ENCODE data around the gene HTATIP2.
"Not testable (repeated sequence)": the region's sequence is repeated elsewhere in the genome, so short reads cannot be mapped to it uniquely, and the experiment has no call there.

HTATIP2 gene

DNA sequence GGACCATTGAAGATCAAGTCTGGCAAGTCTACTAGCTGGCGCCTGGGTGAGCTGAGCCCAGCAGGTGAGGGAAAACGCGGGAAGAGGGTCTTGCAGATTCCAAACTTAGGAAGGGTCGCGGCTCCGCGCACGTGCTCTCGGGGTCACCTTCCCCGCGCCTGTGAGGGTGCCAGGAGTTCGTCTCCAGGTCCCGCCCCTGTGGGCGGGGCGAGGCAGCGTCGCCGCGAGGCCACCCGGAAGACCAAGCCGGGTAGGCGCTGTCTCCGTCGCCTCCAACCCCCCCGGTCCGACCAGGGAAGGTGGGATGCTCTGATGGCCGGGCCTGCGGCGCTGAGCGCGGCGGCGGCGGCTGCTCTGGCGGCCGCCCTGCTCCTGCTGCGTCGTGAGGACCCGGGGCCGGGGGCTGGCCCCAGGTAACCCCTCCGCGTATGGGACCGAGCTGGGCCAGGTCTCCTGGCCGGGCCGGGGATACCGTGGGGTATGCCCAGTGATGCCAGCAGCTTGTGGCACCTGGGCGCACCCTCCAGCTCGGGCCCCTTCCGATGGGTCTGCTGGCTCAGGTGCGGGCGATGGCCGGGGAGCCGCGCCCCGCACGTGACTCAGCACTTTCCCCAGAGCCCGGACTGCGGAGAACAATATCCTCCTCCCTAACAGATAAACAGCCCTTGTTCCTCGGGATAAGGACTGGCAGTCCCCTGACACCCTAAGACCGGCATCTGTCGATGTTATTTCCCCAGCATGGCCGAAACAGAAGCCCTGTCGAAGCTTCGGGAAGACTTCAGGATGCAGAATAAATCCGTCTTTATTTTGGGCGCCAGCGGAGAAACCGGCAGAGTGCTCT, at the start of gene HTATIP2:
TSS of gene HTATIP2 (plus strand) at position 215 of the 841 bp plus-strand sequence. CDS start at position 739, 524 bp downstream.
- peak; percentile 44 for DNase-seq

GRCh38 chr11:20315800-20316199, 47.7 kb upstream of the HTATIP2 start:
- DNase-seq = no peak

GRCh38 chr11:20321177-20321576, 42.3 kb upstream of the HTATIP2 start:
- no peak for DNase-seq

GRCh38 chr11:20327377-20327935, 36.1 kb upstream of the HTATIP2 start:
- DNase-seq = no peak

GRCh38 chr11:20336056-20336455, 27.5 kb upstream of the HTATIP2 start:
- DNase-seq = no peak

DNA sequence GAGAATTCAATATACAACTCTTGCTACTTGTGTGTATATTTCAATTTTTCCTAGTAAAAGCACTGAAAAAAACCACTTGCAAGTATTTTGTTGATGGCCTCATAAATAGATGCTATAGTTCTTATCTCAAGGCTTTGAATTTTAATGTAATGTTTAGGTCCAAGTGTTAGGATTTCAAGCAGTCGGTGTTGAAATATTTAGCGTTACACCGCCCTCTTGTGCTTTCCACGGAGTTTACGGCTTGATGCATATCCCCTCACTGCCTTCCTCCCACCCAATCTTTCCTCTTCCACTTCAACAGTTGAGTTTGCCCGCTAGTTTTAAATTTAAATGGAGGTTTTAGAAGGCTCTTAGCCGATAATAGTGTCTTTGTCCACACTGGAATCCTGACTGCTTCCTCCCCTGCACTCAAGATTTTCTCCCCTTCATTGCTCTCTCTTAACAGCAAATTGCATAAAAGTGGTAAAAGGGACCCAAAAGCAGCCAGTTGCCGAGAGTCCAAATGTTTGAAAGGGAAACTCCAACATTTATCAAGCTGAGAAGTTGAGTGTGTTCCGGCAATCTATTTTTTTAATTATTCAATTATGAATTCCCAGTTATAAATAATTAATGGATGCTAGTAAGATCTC, 25.9 kb upstream of the HTATIP2 start:
- DNase-seq = peak; percentile 3

DNA sequence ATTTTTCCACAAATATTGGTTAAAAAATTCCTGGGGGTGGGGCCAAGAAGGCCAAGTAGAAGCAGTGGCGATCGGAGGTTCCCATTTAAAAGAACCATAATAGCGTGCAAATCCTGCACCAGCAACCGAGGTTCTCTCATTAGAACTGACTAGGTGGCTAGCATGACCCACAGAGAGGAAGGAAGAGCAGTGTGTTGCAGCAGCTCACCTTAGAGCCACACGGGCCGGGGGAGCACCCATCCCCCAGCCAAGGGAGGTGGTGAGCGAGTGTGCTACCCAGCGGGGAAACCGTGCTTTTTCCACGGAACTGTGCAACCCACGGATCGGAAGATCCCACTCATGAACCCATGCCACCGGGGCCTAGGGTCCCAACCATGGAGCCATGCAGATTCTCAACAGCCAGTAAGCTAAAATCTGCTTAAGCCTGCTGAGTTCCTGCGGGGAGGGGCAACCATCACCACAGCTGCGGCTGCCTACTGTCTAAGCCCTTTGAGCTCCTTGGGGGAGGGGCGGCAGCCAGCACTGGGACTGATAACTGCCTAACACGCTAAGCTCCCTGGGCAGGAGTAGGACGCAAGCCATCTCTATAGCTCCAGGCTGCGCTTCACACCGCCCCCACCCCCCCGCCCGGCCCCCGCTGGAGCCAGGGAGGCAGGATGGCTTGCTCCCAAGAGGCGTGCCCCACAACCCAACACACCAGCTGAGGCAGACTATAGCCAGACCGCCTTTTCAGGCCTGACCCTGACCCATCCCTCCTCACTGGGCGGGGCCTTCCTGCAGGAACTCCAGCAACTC, 21.0 kb upstream of the HTATIP2 start:
- no peak for DNase-seq

- no peak for DNase-seq
Observed at GRCh38 chr11:20351136-20351535, 12.4 kb upstream of the HTATIP2 start.

DNA sequence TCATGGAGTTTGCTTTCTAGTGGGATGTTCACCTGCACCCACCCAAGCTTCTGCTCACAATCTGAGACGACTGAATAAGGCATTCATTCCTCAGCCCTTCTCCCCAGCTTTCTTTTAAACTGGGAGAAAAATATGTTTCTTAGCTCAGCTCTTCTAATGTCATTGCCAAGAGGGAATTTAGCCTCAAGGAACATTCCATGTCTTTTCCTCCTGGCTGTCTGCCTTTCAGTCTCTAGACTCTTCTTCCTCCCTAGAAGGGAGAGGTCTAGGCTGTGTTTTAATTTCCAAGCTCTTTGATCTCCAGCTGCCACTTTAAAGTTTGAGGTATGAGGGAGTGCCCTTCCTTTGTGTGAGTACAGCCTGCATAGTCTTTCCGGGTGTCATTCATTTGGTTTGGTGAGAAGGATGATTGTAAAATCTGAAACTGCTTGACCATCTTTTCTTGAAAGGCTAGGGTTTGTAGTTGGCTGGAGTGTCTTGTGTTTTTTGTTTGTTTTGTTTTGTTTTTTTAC, 11.7 kb upstream of the HTATIP2 start:
- no peak for DNase-seq

DNA sequence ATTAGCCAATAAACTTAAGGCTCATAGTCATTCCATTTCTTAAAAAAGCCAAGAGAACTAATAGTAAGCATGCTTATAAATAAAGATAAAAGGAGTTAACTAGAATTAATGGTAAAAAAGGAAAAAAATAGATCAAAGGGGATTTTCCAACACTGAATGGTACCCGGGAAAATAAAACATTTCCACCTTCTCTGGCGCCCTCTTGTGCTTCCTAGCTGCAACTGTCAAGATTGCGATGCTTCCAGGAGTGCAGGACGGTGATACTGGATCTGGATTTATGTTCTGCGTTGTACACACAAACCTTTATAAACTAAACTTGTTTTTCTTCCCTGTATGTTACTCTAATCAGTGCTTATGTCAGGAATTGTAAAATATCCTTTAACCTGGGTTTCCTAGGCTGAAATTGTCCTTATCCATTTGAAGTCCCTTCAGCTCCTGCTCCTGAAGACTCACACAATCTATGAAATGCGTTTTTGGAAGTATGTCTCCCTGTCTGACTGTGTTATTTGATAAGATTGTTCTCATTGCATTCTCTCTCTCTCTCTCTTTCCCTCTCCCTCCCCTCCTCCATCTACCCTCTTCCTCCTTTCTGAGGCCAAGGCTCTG, 9.6 kb upstream of the HTATIP2 start:
- DNase-seq = peak; percentile 18

GRCh38 chr11:20355221-20356219, 8.0 kb upstream of the HTATIP2 start:
- DNase-seq = no peak

GRCh38 chr11:20357150-20357549, 6.4 kb upstream of the HTATIP2 start:
- DNase-seq = no peak

GRCh38 chr11:20360650-20361049, 2.9 kb upstream of the HTATIP2 start:
- peak; percentile 67 for DNase-seq

DNA sequence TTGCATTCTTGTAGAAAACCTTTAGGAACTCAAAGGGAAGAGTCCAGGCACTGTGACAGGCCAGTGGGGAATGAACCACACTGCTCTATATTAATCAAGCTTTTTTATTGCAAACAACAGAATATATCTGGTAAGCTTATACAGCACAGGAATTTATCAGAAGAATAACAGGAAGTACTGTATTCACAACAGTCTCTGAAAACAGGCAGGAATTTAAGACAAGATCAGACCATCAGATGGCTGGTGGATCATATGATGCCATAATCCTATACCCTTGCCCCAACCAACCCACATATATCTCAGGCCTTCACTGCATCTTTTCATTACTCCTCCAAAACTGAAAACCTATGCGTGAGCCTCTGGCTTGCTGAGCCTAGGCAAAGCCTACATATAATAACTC, 1.0 kb upstream of the HTATIP2 start:
- no peak for DNase-seq

- DNase-seq = no peak
Observed at GRCh38 chr11:20363149-20363499, 390 bp upstream of the HTATIP2 start.

- DNase-seq = no peak
Observed at GRCh38 chr11:20364341-20364792, 853 bp downstream of the HTATIP2 start.

DNA sequence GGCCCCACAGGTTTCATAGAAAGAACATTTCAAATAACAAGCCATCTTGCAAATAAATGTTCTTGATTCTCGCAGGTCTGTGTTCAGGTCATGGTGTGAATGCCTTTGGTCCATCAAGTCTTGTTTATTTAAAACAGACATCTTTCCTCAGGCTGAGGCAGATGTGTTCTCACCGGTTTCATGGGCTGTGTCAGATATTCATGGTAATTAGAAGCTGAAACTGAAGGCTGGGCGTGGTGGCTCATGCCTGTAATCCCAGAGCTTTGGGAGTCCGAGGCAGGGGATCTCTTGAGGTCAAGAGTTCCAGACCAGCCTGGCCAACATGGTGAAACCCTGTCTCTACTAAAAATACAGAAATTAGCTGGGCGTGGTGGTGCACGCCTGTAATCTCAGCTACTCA, 2.0 kb downstream of the HTATIP2 start:
- not testable (repeated sequence) for DNase-seq

DNA sequence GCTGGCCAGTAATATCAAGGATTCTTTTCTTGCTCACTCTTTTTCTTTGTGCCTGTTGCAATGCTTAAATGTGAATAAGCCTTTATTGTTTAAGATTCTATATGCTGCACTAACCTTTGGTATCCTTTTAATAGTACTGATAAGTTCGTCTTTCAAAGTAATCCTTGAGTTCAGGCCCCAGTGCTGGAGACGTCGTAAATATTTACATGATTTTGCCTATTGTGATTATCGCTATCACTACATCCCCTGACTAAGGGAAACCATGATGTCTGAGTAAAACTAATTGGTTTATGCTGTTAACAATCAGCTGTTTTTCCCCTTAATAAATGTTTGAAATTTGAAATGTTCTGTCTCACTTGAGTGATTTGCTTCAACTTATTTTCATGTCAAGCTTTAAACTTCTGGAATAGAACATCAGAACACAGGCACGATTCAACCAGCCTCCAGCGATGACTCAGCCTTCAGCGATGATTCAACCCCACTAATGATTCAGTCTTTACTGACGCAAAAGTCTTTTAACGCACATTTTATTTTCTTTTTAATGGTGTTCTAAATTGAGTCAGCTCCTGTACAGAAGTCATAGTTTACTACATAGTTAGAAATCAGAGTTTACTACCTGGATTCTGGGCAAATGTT, 3.9 kb downstream of the HTATIP2 start:
- DNase-seq = no peak

DNA sequence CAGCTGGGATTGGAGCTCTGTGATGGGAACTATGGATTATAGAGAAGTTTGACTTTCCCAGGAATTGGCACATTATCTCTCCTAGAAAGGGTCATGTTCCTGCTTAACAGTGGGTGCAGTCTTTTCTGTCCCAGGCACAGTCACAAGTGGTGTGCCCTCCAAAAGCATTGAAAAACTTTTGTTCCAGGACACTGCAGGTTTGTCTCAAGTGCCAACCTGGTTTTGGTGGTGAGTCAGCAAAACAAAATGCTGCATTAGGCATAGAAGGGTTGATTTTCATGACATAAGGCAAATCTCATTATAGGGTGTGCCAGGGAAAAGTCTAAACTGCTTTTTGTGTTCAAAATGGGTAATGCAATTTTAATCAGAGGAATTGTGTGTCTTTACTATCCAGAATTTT, 4.9 kb downstream of the HTATIP2 start:
- DNase-seq = no peak

- DNase-seq = no peak
Observed at GRCh38 chr11:20369826-20370225, 6.3 kb downstream of the HTATIP2 start.
